T47D (cell line): Measurements from ENCODE around the gene TOR1B.

Source experiments
- DNase-seq, 2 experiments: peaks; one replicate each; pipeline versions ENCODE4 v3.0.0 to v3.0.0-alpha.2; 2011 to 2012; ENCODE audit warnings: low read depth in 1 of 2, low spot score in 1 of 2
- JUND ChIP-seq: IDR thresholded peaks from 2 replicates; pipeline ENCODE4 v1.6.1; 2012; ENCODE audit warnings: low read depth
- in situ Hi-C: cut with HindIII; loops from 2 replicates; pipeline ENCODE4 v1.10.0; 2016; ENCODE audit warnings: low sequenced_read_pairs, low pct_unique_long_range_greater_than_20kb

Gene TOR1B

DNA sequence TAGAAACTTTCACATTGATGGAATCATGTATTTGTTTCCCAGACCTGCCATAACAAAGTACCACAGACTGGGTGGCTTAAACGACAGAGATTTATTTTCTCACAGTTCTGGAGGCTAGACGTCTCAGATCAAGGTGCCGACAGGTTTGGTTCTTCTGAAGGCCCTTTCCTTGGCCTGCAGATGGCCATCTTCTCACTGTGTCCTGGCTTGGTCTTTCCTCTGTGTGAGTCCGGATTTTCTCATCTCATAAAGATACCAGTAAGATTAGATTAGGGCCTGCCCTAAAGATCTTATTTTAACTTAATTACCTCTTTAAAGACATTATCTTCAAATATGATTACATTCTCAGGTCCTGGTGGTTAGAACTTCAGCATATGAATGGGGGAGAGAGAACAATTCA is 38.1 kb downstream of the TOR1B start:
- in situ Hi-C loops, result no loop called here
- no peak for DNase-seq
- TF ChIP-seq JUND, result no peak

- DNase-seq, result no peak
- no peak for TF ChIP-seq JUND
- in situ Hi-C loops, result no loop called here
These were observed 42.4 kb downstream of the TOR1B start for GRCh38 chr9:129845373-129845772.

DNA sequence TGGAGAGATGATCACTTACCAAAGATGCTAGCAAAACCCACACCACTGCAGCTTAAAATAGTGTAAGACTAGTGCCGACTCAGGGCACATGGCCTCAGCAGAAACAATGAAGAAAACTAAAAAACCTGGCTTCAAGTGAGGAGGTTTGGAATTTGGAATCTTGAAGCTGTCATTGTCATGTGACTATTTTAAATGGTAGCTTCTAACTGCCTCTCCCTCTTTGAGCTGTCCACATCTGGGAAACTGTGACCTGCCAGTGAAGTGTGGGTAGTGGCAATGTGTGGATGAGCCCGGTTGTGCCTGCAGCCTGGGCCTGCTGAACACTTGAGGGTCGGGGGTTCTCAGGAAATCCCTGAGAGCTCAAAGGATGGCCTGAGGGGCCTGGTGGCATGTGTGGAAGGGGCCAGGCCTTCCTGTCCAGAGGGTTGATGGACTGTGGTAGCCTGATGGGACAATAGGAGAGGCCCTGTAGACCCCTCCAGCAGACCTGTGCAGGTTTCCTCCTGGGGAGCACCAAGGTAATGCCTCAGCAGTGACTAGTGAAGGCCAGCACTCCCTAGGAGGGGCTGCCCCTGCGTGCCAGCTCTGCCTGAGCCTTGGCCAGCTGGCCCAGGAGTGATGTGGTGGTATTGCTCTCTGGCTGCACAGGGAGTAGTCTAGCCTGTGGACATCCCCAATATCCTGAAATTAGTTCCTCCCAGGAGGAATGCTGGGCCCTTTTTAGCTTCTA is 45.9 kb downstream of the TOR1B start:
- in situ Hi-C loops, result no loop called here
- DNase-seq, result no peak
- no peak for TF ChIP-seq JUND

- no peak for DNase-seq
- in situ Hi-C loops, result no loop called here
- no peak for TF ChIP-seq JUND
These were observed 46.9 kb downstream of the TOR1B start for GRCh38 chr9:129849901-129850300.

DNA sequence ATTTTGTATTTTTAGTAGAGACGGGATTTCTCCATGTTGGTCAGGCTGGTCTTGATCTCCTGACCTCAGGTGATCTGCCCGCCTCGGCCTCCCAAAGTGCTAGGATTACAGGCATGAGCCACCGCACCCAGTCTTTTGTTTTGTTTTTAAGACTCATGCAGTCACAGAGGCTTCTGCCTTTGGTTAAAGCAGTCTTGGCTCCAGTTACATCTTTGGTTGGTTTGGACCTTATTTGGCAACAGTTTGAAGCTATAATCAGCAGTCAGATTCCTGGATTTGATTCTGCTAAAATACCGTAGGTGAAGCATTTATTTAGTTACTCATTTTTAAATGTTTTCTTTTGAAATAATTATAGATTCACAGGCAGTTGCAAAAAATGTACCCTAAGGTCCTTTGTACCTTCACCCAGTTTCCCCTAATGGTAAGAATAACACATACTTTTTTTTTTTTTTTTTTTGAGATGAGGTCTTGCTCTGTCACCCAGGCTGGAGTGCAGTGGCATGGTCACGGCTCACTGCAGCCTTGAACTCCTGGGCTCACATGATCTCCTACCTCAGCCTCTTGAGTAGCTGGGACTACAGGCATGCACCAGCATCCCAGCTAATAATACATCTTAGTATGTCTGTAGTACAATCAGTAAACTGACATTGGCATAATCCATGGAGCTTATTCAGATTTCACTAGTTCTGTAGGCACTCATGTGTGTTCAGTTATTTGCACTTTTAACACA is 48.0 kb downstream of the TOR1B start:
- DNase-seq, result no peak
- no peak for TF ChIP-seq JUND
- in situ Hi-C loops, result no loop called here

- in situ Hi-C loops, result no loop called here
- no peak for TF ChIP-seq JUND
- DNase-seq, result no peak
These were observed 48.8 kb downstream of the TOR1B start for GRCh38 chr9:129851821-129852220.

DNA sequence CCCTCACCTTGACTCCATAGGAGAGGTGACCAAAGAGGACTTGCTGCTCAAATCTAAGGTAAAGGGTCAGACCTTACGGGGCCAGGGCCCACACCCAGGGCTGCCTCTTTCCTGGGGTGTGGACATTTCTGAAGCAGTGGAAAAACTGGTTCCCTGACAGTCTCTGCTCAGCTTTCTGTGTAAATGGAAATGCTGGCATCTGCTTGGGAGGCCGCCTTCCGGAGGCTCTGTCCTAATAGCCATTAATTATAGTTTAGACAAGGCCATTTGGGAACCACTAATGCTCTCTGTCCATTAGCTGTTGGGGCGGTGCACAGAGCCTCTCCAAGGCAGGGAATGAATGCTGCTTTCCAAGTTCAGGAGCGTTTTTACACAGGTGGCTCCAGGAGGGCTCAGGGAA is 49.6 kb downstream of the TOR1B start:
- DNase-seq, result peak in 1 of 2 experiments; percentile 28
- no peak for TF ChIP-seq JUND
- in situ Hi-C loops, result no loop called here

- in situ Hi-C loops, result no loop called here
- DNase-seq, result no peak
- no peak for TF ChIP-seq JUND
These were observed 50.6 kb downstream of the TOR1B start for GRCh38 chr9:129853614-129854013.

- no peak for DNase-seq
- TF ChIP-seq JUND, result no peak
- in situ Hi-C loops, result no loop called here
These were observed 51.7 kb downstream of the TOR1B start for GRCh38 chr9:129854588-129855110.

DNA sequence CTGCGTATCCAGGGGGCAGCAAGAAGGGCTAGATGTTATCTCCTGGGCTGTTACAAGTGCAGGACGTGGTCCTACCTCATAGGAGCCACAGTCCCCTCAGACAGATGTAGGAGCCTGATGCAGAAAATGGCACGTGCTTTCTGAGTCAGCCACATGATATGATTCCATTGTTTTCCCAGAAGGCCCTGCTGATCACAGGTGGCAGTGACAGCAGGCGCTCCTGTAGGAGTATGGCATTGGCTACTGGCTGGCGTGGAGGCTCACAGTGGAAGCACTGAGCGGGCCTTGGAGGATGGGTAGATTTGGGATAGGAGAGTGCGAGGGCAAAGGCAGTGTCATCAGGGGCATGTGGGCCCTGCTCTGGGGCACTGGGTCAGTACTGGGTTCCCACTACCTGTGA is 54.2 kb downstream of the TOR1B start:
- in situ Hi-C loops, result no loop called here
- no peak for DNase-seq
- no peak for TF ChIP-seq JUND

GRCh38 chr9:129858167-129858962 is 55.4 kb downstream of the TOR1B start:
- TF ChIP-seq JUND, result no peak
- in situ Hi-C loops, result no loop called here
- DNase-seq, result no peak
